K562 (cell line): Measurements from ENCODE around the gene CFAP97D1. TPM values are rescaled to one million over a fixed set of nuclear protein-coding genes. Genes with fewer than 3 reads are reported as not detected.

Experiments
- BACH1 ChIP-seq: fragments of 200-800 bp; sonication (Bioruptor generic); IDR thresholded peaks from 2 replicates; pipeline ENCODE4 v1.6.1; 2016; ENCODE audit warnings: missing genetic modification characterization, missing compliant biosample characterization
- BCLAF1 ChIP-seq, 2 experiments: fragments of 450-650 bp in 1 of 2; IDR thresholded peaks; 2 replicates each; pipeline ENCODE4 v1.6.1; 2011 to 2017; ENCODE audit warnings: low read depth in 2 of 2, antibody characterized with exemption in 1 of 2, borderline replicate concordance in 1 of 2, low read length in 1 of 2, mild to moderate bottlenecking in 1 of 2, mixed read lengths in 1 of 2; ENCODE audit not compliant: control insufficient read depth in 1 of 2
- BRF2 ChIP-seq: IDR thresholded peaks from 3 replicates; pipeline ENCODE4 v1.6.1; 2011; ENCODE audit warnings: borderline replicate concordance, mild to moderate bottlenecking; ENCODE audit not compliant: insufficient read length, insufficient read depth
- EHMT2 ChIP-seq: fragments of 450-650 bp; IDR thresholded peaks from 2 replicates; pipeline ENCODE4 v1.6.1; 2018; ENCODE audit warnings: antibody characterized with exemption
- ETS1 ChIP-seq: conservative IDR thresholded peaks from 2 replicates; pipeline ENCODE4 v1.6.1; 2011; ENCODE audit warnings: low read depth, mild to moderate bottlenecking, low read length; ENCODE audit not compliant: control insufficient read depth
- GATAD2A ChIP-seq: fragments of 450-650 bp; IDR thresholded peaks from 2 replicates; pipeline ENCODE4 v1.6.1; 2017
- HSF4 ChIP-seq: fragments of 250-450 bp; sonication (Bioruptor Pico); IDR thresholded peaks from 2 replicates; pipeline ENCODE4 v2.1.2; 2022; ENCODE audit warnings: mild to moderate bottlenecking, moderate library complexity, borderline replicate concordance
- IRF2 ChIP-seq: sonication (generic); formaldehyde crosslinking; IDR thresholded peaks from 2 replicates; pipeline ENCODE4 v1.8.1; 2022; ENCODE audit warnings: mild to moderate bottlenecking, missing genetic modification reagents
- MCM7 ChIP-seq, 2 experiments: fragments of 450-650 bp; IDR thresholded peaks; 2 replicates each; pipeline ENCODE4 v1.6.1; 2016 to 2018
- MIER1 ChIP-seq: fragments of 450-650 bp; IDR thresholded peaks from 2 replicates; pipeline ENCODE4 v1.6.1; 2016; ENCODE audit warnings: antibody characterized with exemption, mild to moderate bottlenecking, low read depth
- NFYB ChIP-seq: IDR thresholded peaks from 2 replicates; pipeline ENCODE4 v1.6.1; 2011; ENCODE audit warnings: mild to moderate bottlenecking, moderate library complexity; ENCODE audit not compliant: insufficient read length; ENCODE audit errors: extremely low read depth
- POLR2AphosphoS2 ChIP-seq: IDR thresholded peaks from 2 replicates; pipeline ENCODE4 v1.6.1; 2012; ENCODE audit warnings: low read length, improper control_type of control experiment
- RNF219 ChIP-seq: fragments of 250-450 bp; sonication (Bioruptor Pico); IDR thresholded peaks from 2 replicates; pipeline ENCODE4 v1.5.0; 2022; ENCODE audit warnings: mild to moderate bottlenecking
- SETDB1 ChIP-seq: IDR thresholded peaks from one replicate; pipeline ENCODE4 v1.6.1; 2012; ENCODE audit warnings: low read length, control low read depth, inconsistent platforms
- SNRNP70 ChIP-seq: fragments of 200-400 bp; formaldehyde crosslinking; optimal IDR thresholded peaks from 2 replicates; pipeline ENCODE3; 2017; ENCODE audit warnings: low read depth, low read length
- SP2 ChIP-seq: IDR thresholded peaks from 2 replicates; pipeline ENCODE4 v1.6.1; 2011; ENCODE audit warnings: mild to moderate bottlenecking, low read depth, low read length, moderate library complexity; ENCODE audit not compliant: poor library complexity, severe bottlenecking; ENCODE audit errors: extremely low read depth
- TRIM24 ChIP-seq, 2 experiments: fragments of 450-650 bp; IDR thresholded peaks; 2 replicates each; pipeline ENCODE4 v1.6.1; 2016
- TRIM28 ChIP-seq: fragments of 450-650 bp; IDR thresholded peaks from 2 replicates; pipeline ENCODE4 v1.6.1; 2017
- ZNF354B ChIP-seq: fragments of 250-450 bp; sonication (Bioruptor Pico); IDR thresholded peaks from 2 replicates; pipeline ENCODE4 v1.4.0; 2020
- ZNF584 ChIP-seq: fragments of 200-800 bp; sonication (Bioruptor generic); IDR thresholded peaks from 2 replicates; pipeline ENCODE4 v1.6.1; 2016; ENCODE audit warnings: low read depth, mild to moderate bottlenecking, missing genetic modification characterization, missing compliant biosample characterization
- ZNF668 ChIP-seq: fragments of 250-450 bp; sonication (Bioruptor Pico); IDR thresholded peaks from 2 replicates; pipeline ENCODE4 v1.8.0; 2022; ENCODE audit warnings: mild to moderate bottlenecking, inconsistent platforms
- ZNF717 ChIP-seq: fragments of 250-450 bp; sonication (Bioruptor Pico); IDR thresholded peaks from 2 replicates; pipeline ENCODE4 v1.5.0; 2021
- ZSCAN29 ChIP-seq: fragments of 450-650 bp; IDR thresholded peaks from 2 replicates; pipeline ENCODE4 v1.6.1; 2017
- polyA plus RNA-seq, 8 experiments: library from polyadenylated mRNA; depleted of rRNA in 4 of 8; stranded (reverse) in 5 of 8; unstranded in 3 of 8; fragments of >200 nt; fragmentation: Nextera tagmentation in 2 of 8; fragmentation: Illumina TruSeq in 1 of 8; extraction: Ambion mirVana in 2 of 8; extraction: Trizol in 1 of 8; gene quantifications; 2 replicates each; pipeline versions ENCODE4 v1.2.1 to v1.2.3, GENCODE V29; 2011 to 2014; ENCODE audit warnings: inconsistent platforms in 1 of 8, missing spikeins in 1 of 8
- total RNA-seq, 7 experiments: library from RNA; depleted of rRNA in 6 of 7; stranded (reverse); fragments of >200 nt in 6 of 7; fragmentation: Illumina TruSeq in 2 of 7; extraction: Trizol in 2 of 7; gene quantifications; 2 replicates each; pipeline versions ENCODE4 v1.2.1 to v1.2.3, GENCODE V29; 2011 to 2021; ENCODE audit warnings: low replicate concordance in 1 of 7

CFAP97D1 gene
- total and polyA plus RNA-seq, 9 of the 15 experiments (the other 6 are each of a cell fraction or from before 2014, with no cell fraction given), result not detected

- TF ChIP-seq RNF219 (CRISPR knock-in tag) (no peak), MIER1 (no peak), IRF2 (CRISPR knock-in tag) (no peak), SP2 (no peak), SETDB1 (no peak), BACH1 (no peak), ETS1 (no peak), ZNF717 (CRISPR knock-in tag) (no peak), BCLAF1 (IDR thresholded peaks at IDR 0.05; ENCODE audit: borderline replicate concordance in 1 of 2, control insufficient read depth in 1 of 2, low read depth in 2 of 2, low read length in 1 of 2) (no peak), HSF4 (CRISPR knock-in tag) (no peak), ZSCAN29 (peak; percentile 36; the same call in 1 of the 2 replicates), POLR2AphosphoS2 (no peak), GATAD2A (no peak), TRIM24 (IDR thresholded peaks at IDR 0.05) (no peak), TRIM28 (no peak), SNRNP70 (no peak), NFYB (no peak), MCM7 (IDR thresholded peaks at IDR 0.05) (no peak), EHMT2 (no peak), BRF2 (no peak), ZNF584 (CRISPR knock-in tag) (0 out of 2 replicates have a peak, but pooled peaks have one; percentile 42), ZNF668 (no peak), ZNF354B (no peak)
These were observed 1.7 kb upstream of the CFAP97D1 start, which contains the start of gene DUSP3 (continued) for GRCh38 chr17:43778337-43779144.
